Measurements from ENCODE around the gene LRP1. TPM values are rescaled to one million over a fixed set of nuclear protein-coding genes. Genes with fewer than 3 reads are reported as not detected.

Gene LRP1
- total RNA-seq, 2 experiments from 2014 or later, result 1.1 to 4.4 TPM

DNA sequence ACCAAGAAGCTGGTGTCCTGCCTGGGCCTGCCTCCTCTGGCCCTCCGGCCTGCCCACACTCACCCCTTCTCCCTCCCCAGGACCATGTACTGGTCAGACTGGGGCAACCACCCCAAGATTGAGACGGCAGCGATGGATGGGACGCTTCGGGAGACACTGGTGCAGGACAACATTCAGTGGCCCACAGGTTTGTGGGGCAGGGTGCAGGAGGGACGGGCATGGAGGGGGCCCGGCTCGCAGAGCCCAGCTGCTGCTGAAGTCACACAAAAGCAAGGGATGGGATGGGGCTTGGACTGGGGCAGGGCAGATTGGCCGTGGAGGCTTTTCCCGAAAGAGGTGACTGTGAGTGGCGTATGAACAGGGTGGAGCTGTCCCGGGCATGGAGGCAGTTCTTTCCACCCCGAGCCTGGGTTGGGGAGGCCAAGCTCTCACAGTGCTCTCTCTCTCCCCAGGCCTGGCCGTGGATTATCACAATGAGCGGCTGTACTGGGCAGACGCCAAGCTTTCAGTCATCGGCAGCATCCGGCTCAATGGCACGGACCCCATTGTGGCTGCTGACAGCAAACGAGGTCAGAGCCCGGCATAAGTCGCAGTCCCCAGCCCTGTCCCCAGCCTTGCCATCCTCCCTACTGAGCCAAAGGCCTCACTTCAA, 80.5 kb downstream of the LRP1 start:
- Histone ChIP-seq H3K4me3 (ENCODE audit: low read depth, low read length, poor library complexity, severe bottlenecking) (no peak overlapping the region), H3K9me2 (ENCODE audit: insufficient read depth, low read length) (no peaks in the 10 kb centered on the region), H3K27ac (ENCODE audit: low read depth, low read length, poor library complexity, severe bottlenecking) (no peak overlapping the region), H3K36me3 (ENCODE audit: insufficient read depth, low read length) (no peaks in the 10 kb centered on the region), H2AFZ (ENCODE audit: low read length) (no peak overlapping the region), H3K79me2 (ENCODE audit: insufficient read depth, low read depth, low read length) (no peaks in the 10 kb centered on the region), H3K4me1 (ENCODE audit: insufficient read depth, low read length, poor library complexity, severe bottlenecking) (peaks cover 28% of the 10 kb centered on the region), H3K4me2 (ENCODE audit: low read length) (no peak overlapping the region), H3K9me3 (ENCODE audit: low read length) (no peaks in the 10 kb centered on the region), H4K20me1 (ENCODE audit: insufficient read depth, low read length) (no peaks in the 10 kb centered on the region)
- ChIA-PET CTCF (ENCODE audit: unreplicated experiment) (no interaction called here), POLR2A (no interaction called here)
- BruUV-seq (replicated peaks), result no TSS peak
- no peak for DNase-seq (ENCODE audit: low spot score)
- intact Hi-C loops (cut with micrococcal nuclease; ENCODE audit: unreplicated experiment), result no loop called here
- TF ChIP-seq EZH2phosphoT487 (IDR thresholded peaks at IDR 0.05; ENCODE audit: borderline replicate concordance, low read depth, low read length) (no peak), CTCF (conservative IDR thresholded peaks at IDR 0.05; ENCODE audit: low read length) (no peak)

- H3K79me2 ChIP-seq (ENCODE audit: insufficient read depth, low read depth, low read length), result no peaks in the 10 kb centered on the region
- BruUV-seq (replicated peaks), result no TSS peak
- H3K9me2 ChIP-seq (ENCODE audit: insufficient read depth, low read length), result no peaks in the 10 kb centered on the region
- H4K20me1 ChIP-seq (ENCODE audit: insufficient read depth, low read length), result no peaks in the 10 kb centered on the region
- H3K27ac ChIP-seq (ENCODE audit: low read depth, low read length, poor library complexity, severe bottlenecking), result no peak overlapping the region
- ChIA-PET POLR2A (no interaction called here), CTCF (ENCODE audit: unreplicated experiment) (no interaction called here)
- no peak overlapping the region for H2AFZ ChIP-seq (ENCODE audit: low read length)
- no peaks in the 10 kb centered on the region for H3K9me3 ChIP-seq (ENCODE audit: low read length)
- DNase-seq (ENCODE audit: low spot score), result no peak
- no peak overlapping the region for H3K4me2 ChIP-seq (ENCODE audit: low read length)
- intact Hi-C loops (cut with micrococcal nuclease; ENCODE audit: unreplicated experiment), result no loop called here
- no peak for TF ChIP-seq EZH2phosphoT487 (IDR thresholded peaks at IDR 0.05; ENCODE audit: borderline replicate concordance, low read depth, low read length)
- TF ChIP-seq CTCF (conservative IDR thresholded peaks at IDR 0.05; ENCODE audit: low read length), result no peak
- no peak overlapping the region for H3K4me3 ChIP-seq (ENCODE audit: low read depth, low read length, poor library complexity, severe bottlenecking)
- no peaks in the 10 kb centered on the region for H3K36me3 ChIP-seq (ENCODE audit: insufficient read depth, low read length)
- peaks cover 39% of the 10 kb centered on the region for H3K4me1 ChIP-seq (ENCODE audit: insufficient read depth, low read length, poor library complexity, severe bottlenecking)
These were observed 81.6 kb downstream of the LRP1 start for GRCh38 chr12:57209916-57210315.

GRCh38 chr12:57210461-57210860, 82.2 kb downstream of the LRP1 start:
- H3K4me3 ChIP-seq (ENCODE audit: low read depth, low read length, poor library complexity, severe bottlenecking), result no peak overlapping the region
- no peaks in the 10 kb centered on the region for H3K9me3 ChIP-seq (ENCODE audit: low read length)
- no peaks in the 10 kb centered on the region for H3K9me2 ChIP-seq (ENCODE audit: insufficient read depth, low read length)
- ChIA-PET CTCF (ENCODE audit: unreplicated experiment) (no interaction called here), POLR2A (no interaction called here)
- TF ChIP-seq EZH2phosphoT487 (IDR thresholded peaks at IDR 0.05; ENCODE audit: borderline replicate concordance, low read depth, low read length) (no peak), CTCF (conservative IDR thresholded peaks at IDR 0.05; ENCODE audit: low read length) (no peak)
- peaks cover 45% of the 10 kb centered on the region for H3K4me1 ChIP-seq (ENCODE audit: insufficient read depth, low read length, poor library complexity, severe bottlenecking)
- H3K79me2 ChIP-seq (ENCODE audit: insufficient read depth, low read depth, low read length), result no peaks in the 10 kb centered on the region
- H3K4me2 ChIP-seq (ENCODE audit: low read length), result peak overlapping the region; percentile 59; the same call in 1 of the 2 replicates
- no peak overlapping the region for H3K27ac ChIP-seq (ENCODE audit: low read depth, low read length, poor library complexity, severe bottlenecking)
- no peaks in the 10 kb centered on the region for H3K36me3 ChIP-seq (ENCODE audit: insufficient read depth, low read length)
- H4K20me1 ChIP-seq (ENCODE audit: insufficient read depth, low read length), result no peaks in the 10 kb centered on the region
- no peak for DNase-seq (ENCODE audit: low spot score)
- H2AFZ ChIP-seq (ENCODE audit: low read length), result peak overlapping the region; percentile 15; the same call in 1 of the 2 replicates
- BruUV-seq (replicated peaks), result no TSS peak
- intact Hi-C loops (cut with micrococcal nuclease; ENCODE audit: unreplicated experiment), result no loop called here
